Thoracic aorta (tissue), 2 donors: ENCODE measurements around the gene ZFAND4. TPM values are rescaled to one million over a fixed set of nuclear protein-coding genes. Genes with fewer than 3 reads are reported as not detected.
"Not testable (repeated sequence)": the region's sequence is repeated elsewhere in the genome, so short reads cannot be mapped to it uniquely, and the experiment has no call there.

Experiments
- ATAC-seq: fragments of 150-250 bp; one replicate; pipeline ENCODE4 v1.8.0; 2017; ENCODE audit warnings: low read depth; ENCODE audit not compliant: insufficient number of reproducible peaks, low FRiP score
- DNase-seq: peaks from one replicate; pipeline ENCODE4 v3.0.0-alpha.2; 2020; ENCODE audit warnings: low spot score
- H3K27ac ChIP-seq, 2 donors: fragments of 200-600 bp; sonication (generic); 1 replicate in 1 of 2; 2 replicates in 1 of 2; pipeline ENCODE4 v1.5.1; 2016; ENCODE audit warnings: mild to moderate bottlenecking in 2 of 2, moderate library complexity in 2 of 2
- H3K27me3 ChIP-seq: fragments of 200-600 bp; sonication (generic); replicated peaks from 2 replicates; pipeline ENCODE4 v1.6.0; 2016; ENCODE audit warnings: mild to moderate bottlenecking; ENCODE audit not compliant: insufficient read depth
- H3K36me3 ChIP-seq: fragments of 200-600 bp; sonication (generic); one replicate; pipeline ENCODE4 v1.5.1; 2016
- H3K4me1 ChIP-seq, 2 donors: fragments of 200-600 bp; sonication (generic); 1 replicate in 1 of 2; 2 replicates in 1 of 2; pipeline versions ENCODE4 v1.5.1 to v1.6.0; 2016; ENCODE audit warnings: low read depth in 2 of 2, mild to moderate bottlenecking in 1 of 2; ENCODE audit not compliant: control insufficient read depth in 1 of 2
- H3K4me3 ChIP-seq: fragments of 200-600 bp; sonication (generic); 2 replicates; pipeline ENCODE4 v1.5.1; 2016; ENCODE audit warnings: mild to moderate bottlenecking
- H3K9me3 ChIP-seq: fragments of 200-600 bp; sonication (generic); 2 replicates; pipeline ENCODE4 v1.5.1; 2016
- total RNA-seq, 2 donors: library from RNA; depleted of rRNA; stranded (reverse); fragments of >200 nt; gene quantifications; one replicate each; pipeline versions ENCODE4 v1.1.0 to v1.2.3, GENCODE V29; 2016
- TF ChIP-seq, protein P1 (sequence below): fragments of 200-600 bp; sonication (generic); IDR thresholded peaks from one replicate; pipeline ENCODE4 v1.5.1; 2019; ENCODE audit warnings: antibody characterized with exemption

Gene ZFAND4
- total RNA-seq, 2 donors from 2014 or later = 10.3 to 40.4 TPM

DNA sequence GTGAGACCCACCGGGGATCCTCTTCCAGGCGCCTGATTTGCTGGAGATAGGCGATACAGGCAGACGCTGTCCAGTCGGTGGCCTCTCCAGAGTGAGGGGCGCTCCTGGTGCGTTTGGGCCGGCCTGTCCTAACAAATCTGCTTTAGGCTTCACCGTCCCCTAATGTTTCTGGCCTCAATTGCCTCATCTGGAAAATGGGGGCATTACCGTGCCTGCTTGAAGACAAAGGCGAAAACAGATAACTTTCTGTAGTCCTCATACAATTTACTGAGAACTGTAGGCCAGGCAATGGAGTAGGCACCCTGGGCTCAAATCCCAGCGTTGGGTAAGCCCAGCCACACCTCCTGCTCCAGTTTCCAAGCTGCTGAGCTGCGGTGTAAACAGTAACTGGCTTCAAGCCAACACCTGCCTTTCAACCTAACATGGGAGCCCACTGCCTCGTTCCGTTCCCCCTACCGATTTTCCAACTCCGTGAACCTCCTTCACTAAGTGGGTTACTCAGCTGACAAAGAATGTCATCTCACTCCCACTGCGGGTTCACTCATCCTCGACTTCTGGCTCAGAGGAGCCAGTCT is 589 bp upstream of the ZFAND4 start:
- DNase-seq (no peak), ATAC-seq (no peak)
- Histone ChIP-seq H3K4me3 (peak overlapping the region; percentile 87), H3K27me3 (no peaks in the 10 kb centered on the region), H3K36me3 (no peaks in the 10 kb centered on the region), H3K9me3 (no peaks in the 10 kb centered on the region), H3K4me1 (peaks cover 3 to 11% of the 10 kb centered on the region in 2 donors), H3K27ac (peak overlapping the region; percentile 78 to 88)
- TF ChIP-seq, protein P1, sequence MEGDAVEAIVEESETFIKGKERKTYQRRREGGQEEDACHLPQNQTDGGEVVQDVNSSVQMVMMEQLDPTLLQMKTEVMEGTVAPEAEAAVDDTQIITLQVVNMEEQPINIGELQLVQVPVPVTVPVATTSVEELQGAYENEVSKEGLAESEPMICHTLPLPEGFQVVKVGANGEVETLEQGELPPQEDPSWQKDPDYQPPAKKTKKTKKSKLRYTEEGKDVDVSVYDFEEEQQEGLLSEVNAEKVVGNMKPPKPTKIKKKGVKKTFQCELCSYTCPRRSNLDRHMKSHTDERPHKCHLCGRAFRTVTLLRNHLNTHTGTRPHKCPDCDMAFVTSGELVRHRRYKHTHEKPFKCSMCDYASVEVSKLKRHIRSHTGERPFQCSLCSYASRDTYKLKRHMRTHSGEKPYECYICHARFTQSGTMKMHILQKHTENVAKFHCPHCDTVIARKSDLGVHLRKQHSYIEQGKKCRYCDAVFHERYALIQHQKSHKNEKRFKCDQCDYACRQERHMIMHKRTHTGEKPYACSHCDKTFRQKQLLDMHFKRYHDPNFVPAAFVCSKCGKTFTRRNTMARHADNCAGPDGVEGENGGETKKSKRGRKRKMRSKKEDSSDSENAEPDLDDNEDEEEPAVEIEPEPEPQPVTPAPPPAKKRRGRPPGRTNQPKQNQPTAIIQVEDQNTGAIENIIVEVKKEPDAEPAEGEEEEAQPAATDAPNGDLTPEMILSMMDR = no peak

DNA sequence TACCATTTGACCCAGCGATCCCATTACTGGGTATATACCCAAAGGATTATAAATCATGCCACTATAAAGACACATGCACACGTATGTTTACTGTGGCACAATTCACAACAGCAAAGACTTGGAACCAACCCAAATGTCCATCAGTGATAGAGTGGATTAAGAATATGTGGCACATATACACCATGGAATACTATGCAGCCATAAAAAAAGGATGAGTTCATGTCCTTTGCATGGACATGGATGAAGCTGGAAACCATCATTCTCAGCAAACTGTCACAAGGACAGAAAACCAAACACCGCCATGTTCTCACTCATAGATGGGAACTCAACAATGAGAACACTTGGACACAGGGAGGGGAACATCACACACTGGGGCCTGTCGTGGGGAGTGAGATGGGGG is 1.3 kb downstream of the ZFAND4 start:
- DNase-seq, H3K36me3 ChIP-seq, H3K27me3 ChIP-seq, H3K27ac ChIP-seq, ATAC-seq, H3K9me3 ChIP-seq: not testable (repeated sequence)
- Histone ChIP-seq H3K4me1 (peaks cover 3 to 11% of the 10 kb centered on the region in 2 donors), H3K4me3 (peak overlapping the region; percentile 87)

DNA sequence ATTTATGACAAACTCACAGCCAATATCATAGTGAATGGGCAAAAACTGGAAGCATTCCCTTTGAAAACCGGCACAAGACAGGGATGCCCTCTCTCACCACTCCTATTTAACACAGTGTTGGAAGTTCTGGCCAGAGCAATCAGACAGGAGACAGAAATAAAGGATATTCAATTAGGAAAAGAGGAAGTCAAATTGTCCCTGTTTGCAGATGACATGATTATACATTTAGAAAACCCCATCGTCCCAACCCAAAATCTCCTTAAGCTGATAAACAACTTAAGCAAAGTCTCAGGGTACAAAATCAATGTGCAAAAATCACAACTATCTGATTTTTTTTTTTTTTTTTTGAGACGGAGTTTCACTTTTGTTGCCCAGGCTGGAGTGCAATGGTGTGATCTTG is 2.7 kb downstream of the ZFAND4 start:
- H3K9me3 ChIP-seq, H3K4me3 ChIP-seq, H3K27me3 ChIP-seq, DNase-seq, H3K27ac ChIP-seq, H3K36me3 ChIP-seq, ATAC-seq: not testable (repeated sequence)
- peaks cover 3 to 11% of the 10 kb centered on the region in 2 donors for H3K4me1 ChIP-seq

DNA sequence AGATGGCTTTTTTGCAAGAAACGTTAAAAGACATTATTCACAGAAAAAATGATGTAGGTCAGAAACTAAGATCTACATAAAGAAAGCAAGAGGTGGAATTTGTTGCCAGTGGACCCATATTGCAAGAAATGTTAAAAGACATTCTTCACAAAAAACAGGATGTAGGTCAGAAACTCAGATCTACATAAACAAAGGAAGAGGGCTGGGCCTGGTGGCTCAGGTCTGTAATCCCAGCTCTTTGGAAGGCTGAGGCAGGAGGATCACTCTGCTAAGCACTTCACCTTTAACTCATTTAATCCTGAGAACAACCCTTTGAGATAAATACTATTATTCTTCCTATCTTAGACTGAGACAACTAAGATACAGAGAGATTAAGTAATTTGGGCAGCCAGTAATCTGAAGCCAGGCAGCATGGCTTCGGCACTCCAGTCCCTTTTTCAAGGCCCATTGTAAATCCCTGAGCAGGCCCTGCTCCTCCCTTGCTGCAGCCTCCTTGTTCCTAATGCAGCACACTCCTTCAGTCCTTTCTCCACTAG is 11.6 kb downstream of the ZFAND4 start:
- ATAC-seq = no peak
- H3K36me3 ChIP-seq = peaks cover 7% of the 10 kb centered on the region
- no peak for DNase-seq
- TF ChIP-seq, protein P1 = no peak
- H3K9me3 ChIP-seq = peaks cover 8% of the 10 kb centered on the region
- H3K4me1 ChIP-seq = no peaks in the 10 kb centered on the region
- H3K27ac ChIP-seq = no peak overlapping the region
- no peaks in the 10 kb centered on the region for H3K27me3 ChIP-seq
- no peak overlapping the region for H3K4me3 ChIP-seq

DNA sequence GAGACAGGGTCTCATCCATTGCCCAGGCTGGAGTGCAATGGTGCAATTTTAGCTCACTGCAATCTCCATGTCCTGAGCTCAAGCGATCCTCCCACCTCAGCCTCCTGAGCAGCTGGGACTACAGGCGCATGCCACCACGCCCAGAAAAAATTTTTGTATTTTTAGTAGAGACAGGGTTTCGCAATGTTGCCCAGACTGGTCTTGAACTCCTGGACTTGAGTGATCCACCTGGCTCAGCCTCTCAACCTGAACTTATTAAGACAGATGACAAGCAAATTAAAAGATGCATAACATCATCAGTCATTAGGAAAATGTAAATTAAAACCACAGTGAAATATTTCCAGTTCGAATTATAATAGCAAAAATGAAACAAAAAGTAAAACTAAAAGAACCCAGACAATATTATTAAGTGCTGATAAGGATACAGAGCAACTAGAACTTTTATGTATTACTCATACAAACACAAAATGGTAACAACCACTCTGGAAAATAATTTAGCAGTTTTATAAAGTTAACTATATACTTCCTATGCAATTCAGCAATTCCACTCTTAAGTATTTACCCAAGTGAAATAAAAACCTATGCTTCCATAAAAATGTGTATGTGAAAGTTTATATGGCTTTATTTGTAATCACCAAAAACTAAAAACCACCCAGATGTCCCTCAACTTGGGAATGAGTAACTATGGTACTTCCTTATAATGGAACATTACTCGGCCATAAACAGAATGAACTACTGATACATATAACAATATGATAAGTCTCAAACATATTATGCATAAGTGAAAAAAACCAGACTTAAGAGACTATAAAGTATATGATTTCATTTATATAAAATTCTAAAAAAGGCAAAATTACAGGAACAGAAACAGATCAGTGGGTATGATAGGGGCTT is 15.3 kb downstream of the ZFAND4 start:
- H3K4me1 ChIP-seq = peaks cover 0 to 8% of the 10 kb centered on the region in 2 donors
- peaks cover 7% of the 10 kb centered on the region for H3K36me3 ChIP-seq
- H3K4me3 ChIP-seq = no peak overlapping the region
- TF ChIP-seq, protein P1 = no peak
- H3K27ac ChIP-seq = no peak overlapping the region
- no peak for DNase-seq
- ATAC-seq = no peak
- H3K9me3 ChIP-seq = peaks cover 8% of the 10 kb centered on the region
- no peaks in the 10 kb centered on the region for H3K27me3 ChIP-seq

DNA sequence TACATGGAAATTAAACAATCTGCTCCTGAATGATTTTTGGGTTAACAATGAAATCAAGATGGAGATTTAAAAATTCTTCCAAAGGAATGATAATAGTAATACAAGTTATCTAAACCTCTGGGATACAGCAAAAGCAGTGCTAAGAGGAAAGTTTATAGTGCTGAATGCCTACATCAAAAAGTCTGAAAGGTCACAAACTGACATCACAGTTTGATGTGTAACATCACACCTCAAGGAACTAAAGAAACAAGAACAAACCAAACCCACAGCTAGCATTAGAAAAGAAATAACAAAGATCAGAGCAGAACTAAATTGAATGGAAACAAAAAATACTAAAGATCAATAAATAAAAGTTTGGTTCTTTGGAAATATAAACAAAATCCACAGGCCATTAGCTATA is 17.4 kb downstream of the ZFAND4 start:
- H3K27ac ChIP-seq = no peak overlapping the region
- H3K27me3 ChIP-seq = no peaks in the 10 kb centered on the region
- peaks cover 0 to 8% of the 10 kb centered on the region in 2 donors for H3K4me1 ChIP-seq
- no peaks in the 10 kb centered on the region for H3K36me3 ChIP-seq
- DNase-seq = no peak
- TF ChIP-seq, protein P1 = no peak
- no peaks in the 10 kb centered on the region for H3K9me3 ChIP-seq
- no peak overlapping the region for H3K4me3 ChIP-seq
- no peak for ATAC-seq

DNA sequence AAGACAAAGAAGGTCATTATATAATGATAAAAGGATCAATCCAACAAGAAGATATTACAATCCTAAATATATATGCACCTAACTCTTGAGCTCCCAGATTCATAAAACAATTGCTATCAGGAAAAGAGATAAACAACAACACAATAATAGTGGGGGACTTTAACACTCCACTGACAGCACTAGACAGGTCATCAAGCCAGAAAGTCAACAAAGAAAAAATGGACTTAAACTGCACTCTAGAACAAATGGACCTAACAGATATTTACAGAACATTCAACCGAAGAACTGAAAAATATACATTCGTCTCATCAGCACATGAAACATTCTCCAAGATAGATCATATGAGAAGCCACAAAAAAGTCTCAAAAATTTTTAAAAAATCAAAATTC is 17.8 kb downstream of the ZFAND4 start:
- not testable (repeated sequence) for H3K36me3 ChIP-seq, DNase-seq, H3K4me3 ChIP-seq, H3K4me1 ChIP-seq, H3K27me3 ChIP-seq, ATAC-seq, H3K27ac ChIP-seq, H3K9me3 ChIP-seq
